HL-60 (cell line): ENCODE measurements around the gene ADGRB2.

ENCODE experiments used
- DNase-seq, 2 experiments: peaks; one replicate each; pipeline ENCODE4 v3.0.0-alpha.2; 2010 to 2020; ENCODE audit warnings: low read depth in 1 of 2, low spot score in 1 of 2
- H3K27ac ChIP-seq: fragments of 250-450 bp; sonication (Bioruptor Pico); replicated peaks from 2 replicates; pipeline ENCODE4 v1.5.1; 2020; ENCODE audit warnings: mild to moderate bottlenecking, moderate library complexity
- H3K27me3 ChIP-seq: fragments of 250-450 bp; sonication (Bioruptor Pico); 2 replicates; pipeline ENCODE4 v1.5.1; 2021; ENCODE audit warnings: mild to moderate bottlenecking, moderate library complexity; ENCODE audit not compliant: insufficient read depth, poor library complexity, severe bottlenecking
- H3K4me3 ChIP-seq: replicated peaks from 2 replicates; pipeline ENCODE4 v1.5.1; 2011; ENCODE audit warnings: mild to moderate bottlenecking, control low read depth, low read length; ENCODE audit not compliant: insufficient read depth
- GABPA ChIP-seq: IDR thresholded peaks from 2 replicates; pipeline ENCODE4 v1.6.1; 2012; ENCODE audit warnings: low read depth
- POLR2AphosphoS5 ChIP-seq: IDR thresholded peaks from 2 replicates; pipeline ENCODE4 v1.6.1; 2012; ENCODE audit warnings: low read depth
- SPI1 ChIP-seq: IDR thresholded peaks from 2 replicates; pipeline ENCODE4 v1.6.1; 2012; ENCODE audit warnings: low read depth, mild to moderate bottlenecking, borderline replicate concordance
- TF ChIP-seq, protein P1 (sequence below): IDR thresholded peaks from 2 replicates; pipeline ENCODE4 v1.6.1; 2012; ENCODE audit warnings: low read depth; ENCODE audit not compliant: insufficient replicate concordance
- TF ChIP-seq, protein P2 (sequence below): IDR thresholded peaks from one replicate; pipeline ENCODE4 v1.5.1; 2011; ENCODE audit warnings: low read length, control low read depth, inconsistent platforms; ENCODE audit not compliant: insufficient read depth

ADGRB2 gene

DNA sequence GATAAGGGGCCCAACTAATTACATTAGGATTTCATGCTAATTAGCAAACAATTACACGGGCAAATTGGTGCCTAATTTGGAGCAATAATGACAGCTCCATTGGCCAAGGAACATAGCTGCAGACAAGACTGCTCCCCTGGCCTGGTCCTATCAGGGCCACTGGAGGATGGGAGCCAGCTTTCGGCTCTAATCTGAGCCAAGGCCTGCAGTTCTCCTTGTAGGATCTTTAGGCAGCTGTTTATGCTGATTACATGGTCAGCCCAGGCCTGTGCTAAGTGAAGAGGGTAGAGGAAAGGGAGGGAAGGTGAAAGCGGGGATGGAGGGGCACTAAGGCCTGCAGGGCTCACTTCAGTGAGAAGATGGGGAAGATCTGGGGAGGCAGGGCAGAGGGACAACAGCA is 12.4 kb upstream of the ADGRB2 start:
- Histone ChIP-seq H3K4me3 (no peak overlapping the region), H3K27me3 (peaks cover 39% of the 10 kb centered on the region), H3K27ac (no peak overlapping the region)
- TF ChIP-seq, protein P1, sequence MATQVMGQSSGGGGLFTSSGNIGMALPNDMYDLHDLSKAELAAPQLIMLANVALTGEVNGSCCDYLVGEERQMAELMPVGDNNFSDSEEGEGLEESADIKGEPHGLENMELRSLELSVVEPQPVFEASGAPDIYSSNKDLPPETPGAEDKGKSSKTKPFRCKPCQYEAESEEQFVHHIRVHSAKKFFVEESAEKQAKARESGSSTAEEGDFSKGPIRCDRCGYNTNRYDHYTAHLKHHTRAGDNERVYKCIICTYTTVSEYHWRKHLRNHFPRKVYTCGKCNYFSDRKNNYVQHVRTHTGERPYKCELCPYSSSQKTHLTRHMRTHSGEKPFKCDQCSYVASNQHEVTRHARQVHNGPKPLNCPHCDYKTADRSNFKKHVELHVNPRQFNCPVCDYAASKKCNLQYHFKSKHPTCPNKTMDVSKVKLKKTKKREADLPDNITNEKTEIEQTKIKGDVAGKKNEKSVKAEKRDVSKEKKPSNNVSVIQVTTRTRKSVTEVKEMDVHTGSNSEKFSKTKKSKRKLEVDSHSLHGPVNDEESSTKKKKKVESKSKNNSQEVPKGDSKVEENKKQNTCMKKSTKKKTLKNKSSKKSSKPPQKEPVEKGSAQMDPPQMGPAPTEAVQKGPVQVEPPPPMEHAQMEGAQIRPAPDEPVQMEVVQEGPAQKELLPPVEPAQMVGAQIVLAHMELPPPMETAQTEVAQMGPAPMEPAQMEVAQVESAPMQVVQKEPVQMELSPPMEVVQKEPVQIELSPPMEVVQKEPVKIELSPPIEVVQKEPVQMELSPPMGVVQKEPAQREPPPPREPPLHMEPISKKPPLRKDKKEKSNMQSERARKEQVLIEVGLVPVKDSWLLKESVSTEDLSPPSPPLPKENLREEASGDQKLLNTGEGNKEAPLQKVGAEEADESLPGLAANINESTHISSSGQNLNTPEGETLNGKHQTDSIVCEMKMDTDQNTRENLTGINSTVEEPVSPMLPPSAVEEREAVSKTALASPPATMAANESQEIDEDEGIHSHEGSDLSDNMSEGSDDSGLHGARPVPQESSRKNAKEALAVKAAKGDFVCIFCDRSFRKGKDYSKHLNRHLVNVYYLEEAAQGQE: no peak
- no peak for TF ChIP-seq SPI1
- no peak for TF ChIP-seq POLR2AphosphoS5
- TF ChIP-seq, protein P2, sequence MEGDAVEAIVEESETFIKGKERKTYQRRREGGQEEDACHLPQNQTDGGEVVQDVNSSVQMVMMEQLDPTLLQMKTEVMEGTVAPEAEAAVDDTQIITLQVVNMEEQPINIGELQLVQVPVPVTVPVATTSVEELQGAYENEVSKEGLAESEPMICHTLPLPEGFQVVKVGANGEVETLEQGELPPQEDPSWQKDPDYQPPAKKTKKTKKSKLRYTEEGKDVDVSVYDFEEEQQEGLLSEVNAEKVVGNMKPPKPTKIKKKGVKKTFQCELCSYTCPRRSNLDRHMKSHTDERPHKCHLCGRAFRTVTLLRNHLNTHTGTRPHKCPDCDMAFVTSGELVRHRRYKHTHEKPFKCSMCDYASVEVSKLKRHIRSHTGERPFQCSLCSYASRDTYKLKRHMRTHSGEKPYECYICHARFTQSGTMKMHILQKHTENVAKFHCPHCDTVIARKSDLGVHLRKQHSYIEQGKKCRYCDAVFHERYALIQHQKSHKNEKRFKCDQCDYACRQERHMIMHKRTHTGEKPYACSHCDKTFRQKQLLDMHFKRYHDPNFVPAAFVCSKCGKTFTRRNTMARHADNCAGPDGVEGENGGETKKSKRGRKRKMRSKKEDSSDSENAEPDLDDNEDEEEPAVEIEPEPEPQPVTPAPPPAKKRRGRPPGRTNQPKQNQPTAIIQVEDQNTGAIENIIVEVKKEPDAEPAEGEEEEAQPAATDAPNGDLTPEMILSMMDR: no peak
- TF ChIP-seq GABPA: no peak
- DNase-seq: no peak

DNA sequence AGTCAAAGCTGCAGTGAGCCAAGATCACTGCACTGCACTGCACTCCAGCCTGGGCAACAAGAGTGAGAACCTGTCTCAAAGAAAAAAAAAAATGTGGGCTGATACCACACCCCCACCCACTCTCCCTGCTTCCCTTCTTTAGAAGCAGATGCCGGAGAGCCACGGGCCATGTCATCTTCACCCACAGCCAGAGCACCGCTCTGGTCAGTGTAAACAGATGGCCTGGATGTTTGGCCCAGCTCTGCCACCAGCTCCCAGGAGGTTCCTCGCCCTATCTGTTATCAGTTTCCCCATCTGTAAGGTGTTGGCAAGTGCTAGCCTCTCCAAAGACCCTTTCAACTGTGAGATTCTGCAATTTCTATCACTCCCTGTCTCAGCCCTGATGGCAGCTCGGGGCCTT is 11.9 kb upstream of the ADGRB2 start:
- H3K27me3 ChIP-seq: peaks cover 44% of the 10 kb centered on the region
- H3K27ac ChIP-seq: no peak overlapping the region
- TF ChIP-seq GABPA (no peak), POLR2AphosphoS5 (no peak), SPI1 (no peak)
- TF ChIP-seq, protein P2: no peak
- TF ChIP-seq, protein P1: no peak
- no peak overlapping the region for H3K4me3 ChIP-seq
- DNase-seq: no peak

DNA sequence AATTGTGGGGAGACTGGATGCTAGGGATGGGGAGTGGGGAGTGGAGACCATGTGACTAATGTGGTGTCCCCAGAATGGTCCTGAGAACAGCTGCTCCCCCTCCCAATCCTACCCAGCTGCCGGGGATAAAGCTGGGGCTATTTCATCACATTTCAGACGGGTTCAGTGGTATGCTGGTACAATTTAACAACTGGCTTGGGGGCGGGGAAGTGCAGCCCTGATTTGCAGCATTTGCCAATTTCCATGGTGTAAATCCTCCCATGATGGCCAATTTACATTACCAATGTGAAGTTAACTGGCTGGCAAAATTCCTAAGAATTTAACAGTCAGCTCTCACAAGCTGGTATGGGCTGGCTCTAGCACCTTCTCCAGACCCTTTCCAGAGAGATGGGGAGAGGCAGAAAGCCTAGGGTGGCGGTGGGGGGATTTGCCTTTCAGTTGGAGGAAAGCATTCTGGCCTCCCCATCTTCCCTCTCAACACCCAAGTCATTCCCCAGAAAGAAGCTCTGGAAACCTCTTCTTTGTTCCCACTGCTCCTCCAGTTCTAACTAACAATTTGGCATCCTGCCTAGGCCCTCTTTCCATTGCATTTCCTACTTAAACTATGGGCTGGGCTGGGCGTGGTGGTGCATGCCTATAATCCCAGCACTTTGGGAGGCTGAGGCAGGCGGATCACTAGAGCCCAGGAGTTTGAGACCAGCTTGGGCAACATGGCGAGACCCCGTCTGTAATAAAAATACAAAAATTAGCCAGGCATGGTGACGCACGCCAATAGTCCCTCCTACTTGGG is 11.3 kb upstream of the ADGRB2 start:
- Histone ChIP-seq H3K27ac (no peak overlapping the region), H3K27me3 (peaks cover 48% of the 10 kb centered on the region), H3K4me3 (no peak overlapping the region)
- TF ChIP-seq SPI1 (no peak), POLR2AphosphoS5 (no peak), GABPA (no peak)
- TF ChIP-seq, protein P2: no peak
- TF ChIP-seq, protein P1: no peak
- DNase-seq: no peak
